Stimulated activated CD8-positive, alpha-beta memory T cell treated with anti-CD3 and anti-CD28 coated beads, Interleukin-4, amount 100 ng/mL, for 48 hours (primary cell): Measurements from ENCODE around the gene OOSP2.
"Not testable (repeated sequence)": the region's sequence is repeated elsewhere in the genome, so short reads cannot be mapped to it uniquely, and the experiment has no call there.

Experiments used
- DNase-seq: peaks from one replicate; pipeline ENCODE4 v3.0.0-alpha.2; 2020

The OOSP2 gene

GRCh38 chr11:60040109-60040508 is at the start of gene OOSP2:
Gene OOSP2, plus strand, starts transcription at chr11:60040409. Its CDS starts 51 bp downstream, at chr11:60040460.
- DNase-seq: no peak

GRCh38 chr11:59990421-59990820 is 49.8 kb upstream of the OOSP2 start:
- no peak for DNase-seq

- DNase-seq: no peak
Measured at GRCh38 chr11:59992425-59992824, 47.8 kb upstream of the OOSP2 start.

- no peak for DNase-seq
Measured at GRCh38 chr11:59997800-59998199, 42.4 kb upstream of the OOSP2 start.

GRCh38 chr11:59999691-60000090 is 40.5 kb upstream of the OOSP2 start:
- DNase-seq: no peak

- no peak for DNase-seq
Measured at GRCh38 chr11:60003729-60004128, 36.5 kb upstream of the OOSP2 start.

- no peak for DNase-seq
Measured at GRCh38 chr11:60005360-60005759, 34.8 kb upstream of the OOSP2 start.

- DNase-seq: no peak
Measured at GRCh38 chr11:60016881-60017280, 23.3 kb upstream of the OOSP2 start, which contains the start of gene OOSP4B. Gene OOSP4B, plus strand, starts transcription at chr11:60017181.

GRCh38 chr11:60018058-60018457 is 22.2 kb upstream of the OOSP2 start:
- no peak for DNase-seq

- DNase-seq: not testable (repeated sequence)
Measured at GRCh38 chr11:60020376-60020775, 19.8 kb upstream of the OOSP2 start.

GRCh38 chr11:60029015-60029632 is 11.1 kb upstream of the OOSP2 start:
- DNase-seq: no peak

GRCh38 chr11:60050422-60050821 is 10.2 kb downstream of the OOSP2 start:
- not testable (repeated sequence) for DNase-seq

GRCh38 chr11:60050839-60051238 is 10.6 kb downstream of the OOSP2 start:
- not testable (repeated sequence) for DNase-seq

GRCh38 chr11:60056349-60056969 is 16.2 kb downstream of the OOSP2 start, which contains the start of gene MS4A3:
Gene MS4A3, plus strand, starts transcription at chr11:60056665. Its CDS starts 4,496 bp downstream, at chr11:60061161.
- DNase-seq: no peak

- no peak for DNase-seq
Measured at GRCh38 chr11:60059052-60059451, 18.8 kb downstream of the OOSP2 start.

- DNase-seq: no peak
Measured at GRCh38 chr11:60059521-60060240, 19.5 kb downstream of the OOSP2 start.

GRCh38 chr11:60064111-60064510 is 23.9 kb downstream of the OOSP2 start:
- no peak for DNase-seq

GRCh38 chr11:60065801-60066200 is 25.6 kb downstream of the OOSP2 start:
- no peak for DNase-seq

- DNase-seq: no peak
Measured at GRCh38 chr11:60069450-60069849, 29.2 kb downstream of the OOSP2 start.

- DNase-seq: not testable (repeated sequence)
Measured at GRCh38 chr11:60071644-60072043, 31.4 kb downstream of the OOSP2 start.

- DNase-seq: no peak
Measured at GRCh38 chr11:60077216-60077817, 37.1 kb downstream of the OOSP2 start.

GRCh38 chr11:60077981-60078380 is 37.8 kb downstream of the OOSP2 start:
- no peak for DNase-seq

- no peak for DNase-seq
Measured at GRCh38 chr11:60078745-60079144, 38.5 kb downstream of the OOSP2 start.

- DNase-seq: no peak
Measured at GRCh38 chr11:60080535-60080934, 40.3 kb downstream of the OOSP2 start.
